Liver (tissue), 9 donors: Measurements from ENCODE around the gene TMEM186. TPM values are rescaled to one million over a fixed set of nuclear protein-coding genes. Genes with fewer than 3 reads are reported as not detected.

Experiments
- DNase-seq: peaks from one replicate; pipeline ENCODE4 v3.0.0-alpha.2; 2017; ENCODE audit warnings: low spot score
- H3K27ac ChIP-seq, 2 donors: one replicate each; pipeline ENCODE4 v1.7.0; 2013; ENCODE audit warnings: inconsistent platforms in 2 of 2, low read length in 2 of 2, control low read depth in 1 of 2, low read depth in 1 of 2, mild to moderate bottlenecking in 1 of 2
- H3K27me3 ChIP-seq, 4 donors: one replicate each; pipeline versions ENCODE4 v1.6.1 to v1.7.0; 2013; ENCODE audit warnings: low read length in 3 of 4, inconsistent platforms in 1 of 4, mild to moderate bottlenecking in 1 of 4, moderate library complexity in 1 of 4; ENCODE audit not compliant: control insufficient read depth in 4 of 4, insufficient read depth in 4 of 4
- H3K36me3 ChIP-seq, 4 donors: one replicate each; pipeline versions ENCODE4 v1.6.1 to v1.7.0; 2013; ENCODE audit warnings: low read length in 3 of 4, mild to moderate bottlenecking in 3 of 4, low read depth in 1 of 4, moderate library complexity in 1 of 4; ENCODE audit not compliant: control insufficient read depth in 4 of 4, insufficient read depth in 3 of 4
- H3K4me1 ChIP-seq, 4 donors: one replicate each; pipeline versions ENCODE4 v1.6.1 to v1.7.0; 2013; ENCODE audit warnings: low read length in 3 of 4, mild to moderate bottlenecking in 3 of 4, moderate library complexity in 1 of 4; ENCODE audit not compliant: control insufficient read depth in 4 of 4, insufficient read depth in 4 of 4
- H3K4me3 ChIP-seq, 3 donors: one replicate each; pipeline versions ENCODE4 v1.6.1 to v1.7.0; 2013; ENCODE audit warnings: low read length in 3 of 3, control low read depth in 1 of 3, low read depth in 1 of 3, mild to moderate bottlenecking in 1 of 3
- H3K9ac ChIP-seq, 2 donors: one replicate each; pipeline ENCODE4 v1.7.0; 2013; ENCODE audit warnings: low read length in 2 of 2, mild to moderate bottlenecking in 2 of 2, moderate library complexity in 2 of 2, control low read depth in 1 of 2, low read depth in 1 of 2
- H3K9me3 ChIP-seq, 4 donors: one replicate each; pipeline versions ENCODE4 v1.6.1 to v1.7.0; 2013; ENCODE audit warnings: low read length in 3 of 4; ENCODE audit not compliant: control insufficient read depth in 4 of 4
- EGR1 ChIP-seq, 2 donors: IDR thresholded peaks; 2 replicates each; pipeline ENCODE4 v1.6.1; 2016 to 2018; ENCODE audit warnings: antibody characterized with exemption in 2 of 2, low read depth in 2 of 2
- FOXA1 ChIP-seq: IDR thresholded peaks from 2 replicates; pipeline ENCODE4 v1.6.1; 2016; ENCODE audit warnings: antibody characterized with exemption
- FOXA2 ChIP-seq: IDR thresholded peaks from 2 replicates; pipeline ENCODE4 v1.6.1; 2016; ENCODE audit warnings: antibody characterized with exemption
- GABPA ChIP-seq, 2 donors: IDR thresholded peaks in 1 of 2; conservative IDR thresholded peaks in 1 of 2; 2 replicates each; pipeline ENCODE4 v1.6.1; 2016; ENCODE audit warnings: antibody characterized with exemption in 2 of 2, mild to moderate bottlenecking in 1 of 2, moderate library complexity in 1 of 2
- HNF4A ChIP-seq, 2 donors: conservative IDR thresholded peaks; 2 replicates each; pipeline ENCODE4 v1.6.1; 2016; ENCODE audit warnings: antibody characterized with exemption in 2 of 2, mild to moderate bottlenecking in 2 of 2
- HNF4G ChIP-seq: IDR thresholded peaks from 2 replicates; pipeline ENCODE4 v1.6.1; 2016; ENCODE audit warnings: antibody characterized with exemption
- NR2F2 ChIP-seq: IDR thresholded peaks from 2 replicates; pipeline ENCODE4 v1.6.1; 2016; ENCODE audit warnings: antibody characterized with exemption
- RAD21 ChIP-seq, 2 donors: IDR thresholded peaks; 2 replicates each; pipeline ENCODE4 v1.6.1; 2016; ENCODE audit warnings: antibody characterized with exemption in 2 of 2, mild to moderate bottlenecking in 2 of 2
- REST ChIP-seq: IDR thresholded peaks from 2 replicates; pipeline ENCODE4 v1.6.1; 2016; ENCODE audit warnings: antibody characterized with exemption, mild to moderate bottlenecking
- RXRA ChIP-seq, 2 donors: IDR thresholded peaks; 2 replicates each; pipeline ENCODE4 v1.6.1; 2017 to 2018; ENCODE audit warnings: antibody characterized with exemption in 2 of 2, mild to moderate bottlenecking in 1 of 2
- SP1 ChIP-seq: IDR thresholded peaks from 2 replicates; pipeline ENCODE4 v1.6.1; 2018; ENCODE audit warnings: antibody characterized with exemption, mild to moderate bottlenecking
- TAF1 ChIP-seq: conservative IDR thresholded peaks from 2 replicates; pipeline ENCODE4 v1.6.1; 2016; ENCODE audit warnings: antibody characterized with exemption, mild to moderate bottlenecking
- YY1 ChIP-seq: IDR thresholded peaks from 2 replicates; pipeline ENCODE4 v1.6.1; 2016; ENCODE audit warnings: antibody characterized with exemption, mild to moderate bottlenecking
- WGBS: extraction: QIAGEN DNeasy Blood & Tissue Kit; methylation state at CpG from one replicate; pipeline ENCODE4 v1.1.7; 2013; 5-methylcytosine and 5-hydroxymethylcytosine counted together
- polyA plus RNA-seq, 2 donors: library from polyadenylated mRNA; stranded (reverse) in 1 of 2; unstranded in 1 of 2; fragments of 200-250 nt in 1 of 2; fragments of >200 nt in 1 of 2; fragmentation: Nextera tagmentation in 1 of 2; extraction: Ambion mirVana in 1 of 2; gene quantifications; one replicate each; pipeline versions ENCODE4 v1.2.1 to v1.2.3, GENCODE V29; 2013 to 2015
- total RNA-seq, 2 donors: library from RNA; depleted of rRNA; stranded (reverse); fragments of >200 nt; gene quantifications; one replicate each; pipeline ENCODE4 v1.2.3, GENCODE V29; 2014
- TF ChIP-seq, protein P1 (sequence below): IDR thresholded peaks from 2 replicates; pipeline ENCODE4 v1.6.1; 2016; ENCODE audit warnings: antibody characterized with exemption
- TF ChIP-seq, protein P2 (sequence below): IDR thresholded peaks from 2 replicates; pipeline ENCODE4 v1.6.1; 2016; ENCODE audit warnings: antibody characterized with exemption
- TF ChIP-seq, protein P3 (sequence below): IDR thresholded peaks from 2 replicates; pipeline ENCODE4 v1.6.1; 2016; ENCODE audit warnings: antibody characterized with exemption
- TF ChIP-seq, protein P4 (sequence below): fragments of 150-350 bp; IDR thresholded peaks from 2 replicates; pipeline ENCODE4 v1.5.1; 2017; ENCODE audit warnings: improper control_type of control experiment, low read depth, low read length; ENCODE audit not compliant: missing input control
- donor health status: healthy.
- donor health status: healthy.
- donor health status: healthy.
- donor health status: healthy.
- donor health status: healthy.

TMEM186 gene
- total and polyA plus RNA-seq, 4 donors, result 3.3 to 11.0 (median 7.1) TPM

DNA sequence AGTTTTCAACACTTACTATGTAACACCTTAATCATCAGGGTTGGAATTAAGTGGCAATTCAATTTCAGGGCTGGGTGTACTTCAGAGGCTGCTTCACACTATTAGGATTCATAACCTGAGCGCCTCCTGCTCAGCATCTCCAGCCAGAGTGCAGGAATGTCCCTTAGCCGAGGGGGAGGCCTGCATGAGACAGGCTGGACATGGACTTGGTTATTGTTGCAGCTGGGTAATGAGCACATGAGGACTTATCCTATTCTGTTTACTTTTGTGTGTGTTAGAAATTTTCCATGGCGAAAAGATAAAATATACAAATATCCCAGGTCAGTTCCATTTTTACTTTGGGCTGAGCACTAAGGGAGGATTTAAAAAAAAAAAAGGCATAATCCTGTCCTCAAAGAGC is 10.6 kb upstream of the TMEM186 start:
- no peaks in the 10 kb centered on the region for H3K9me3 ChIP-seq
- peak overlapping the region; percentile 63 to 64 for H3K27ac ChIP-seq
- peaks cover 0 to 18% (median 16%) of the 10 kb centered on the region in 4 donors for H3K4me1 ChIP-seq
- no peak for DNase-seq
- H3K9ac ChIP-seq, result no peak overlapping the region
- TF ChIP-seq HNF4A (conservative IDR thresholded peaks at IDR 0.05) (no peak), YY1 (peak; percentile 4)
- H3K36me3 ChIP-seq, result peaks cover 25 to 85% (median 60%) of the 10 kb centered on the region in 4 donors
- no peak overlapping the region for H3K4me3 ChIP-seq
- no peaks in the 10 kb centered on the region for H3K27me3 ChIP-seq
- 69% methylated on average over 3 of the region's 3 CpGs for WGBS

GRCh38 chr16:8807189-8807588 is 9.8 kb upstream of the TMEM186 start:
- Histone ChIP-seq H3K36me3 (peaks cover 24 to 80% (median 56%) of the 10 kb centered on the region in 4 donors), H3K4me1 (peaks cover 0 to 18% (median 16%) of the 10 kb centered on the region in 4 donors), H3K4me3 (no peak overlapping the region), H3K27me3 (no peaks in the 10 kb centered on the region), H3K9ac (no peak overlapping the region), H3K9me3 (no peaks in the 10 kb centered on the region), H3K27ac (no peak overlapping the region)
- no peak for DNase-seq
- 99% methylated on average over 5 of the region's 5 CpGs for whole genome bisulfite sequencing
- TF ChIP-seq, protein P1, sequence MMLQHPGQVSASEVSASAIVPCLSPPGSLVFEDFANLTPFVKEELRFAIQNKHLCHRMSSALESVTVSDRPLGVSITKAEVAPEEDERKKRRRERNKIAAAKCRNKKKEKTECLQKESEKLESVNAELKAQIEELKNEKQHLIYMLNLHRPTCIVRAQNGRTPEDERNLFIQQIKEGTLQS, result no peak

- WGBS, result 92% methylated on average over 13 of the region's 13 CpGs
- Histone ChIP-seq H3K4me1 (peaks cover 0 to 24% (median 16%) of the 10 kb centered on the region in 4 donors), H3K36me3 (peaks cover 20 to 72% (median 54%) of the 10 kb centered on the region in 4 donors), H3K9ac (no peak overlapping the region), H3K4me3 (no peak overlapping the region), H3K27ac (no peak overlapping the region), H3K27me3 (no peaks in the 10 kb centered on the region), H3K9me3 (no peaks in the 10 kb centered on the region)
- no peak for DNase-seq
- TF ChIP-seq HNF4A (conservative IDR thresholded peaks at IDR 0.05) (no peak), HNF4G (no peak), YY1 (no peak), FOXA1 (no peak), REST (no peak), EGR1 (IDR thresholded peaks at IDR 0.05; ENCODE audit: low read depth in 2 of 2) (no peak), SP1 (no peak), RXRA (IDR thresholded peaks at IDR 0.05) (no peak), RAD21 (IDR thresholded peaks at IDR 0.05) (no peak), NR2F2 (no peak), GABPA (IDR thresholded peaks at IDR 0.05 in 1 of 2, conservative IDR thresholded peaks at IDR 0.05 in 1 of 2) (no peak), TAF1 (no peak), FOXA2 (no peak)
- TF ChIP-seq, protein P1, result no peak
- TF ChIP-seq, protein P2, sequence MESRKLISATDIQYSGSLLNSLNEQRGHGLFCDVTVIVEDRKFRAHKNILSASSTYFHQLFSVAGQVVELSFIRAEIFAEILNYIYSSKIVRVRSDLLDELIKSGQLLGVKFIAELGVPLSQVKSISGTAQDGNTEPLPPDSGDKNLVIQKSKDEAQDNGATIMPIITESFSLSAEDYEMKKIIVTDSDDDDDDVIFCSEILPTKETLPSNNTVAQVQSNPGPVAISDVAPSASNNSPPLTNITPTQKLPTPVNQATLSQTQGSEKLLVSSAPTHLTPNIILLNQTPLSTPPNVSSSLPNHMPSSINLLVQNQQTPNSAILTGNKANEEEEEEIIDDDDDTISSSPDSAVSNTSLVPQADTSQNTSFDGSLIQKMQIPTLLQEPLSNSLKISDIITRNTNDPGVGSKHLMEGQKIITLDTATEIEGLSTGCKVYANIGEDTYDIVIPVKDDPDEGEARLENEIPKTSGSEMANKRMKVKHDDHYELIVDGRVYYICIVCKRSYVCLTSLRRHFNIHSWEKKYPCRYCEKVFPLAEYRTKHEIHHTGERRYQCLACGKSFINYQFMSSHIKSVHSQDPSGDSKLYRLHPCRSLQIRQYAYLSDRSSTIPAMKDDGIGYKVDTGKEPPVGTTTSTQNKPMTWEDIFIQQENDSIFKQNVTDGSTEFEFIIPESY, result no peak
- TF ChIP-seq, protein P3, sequence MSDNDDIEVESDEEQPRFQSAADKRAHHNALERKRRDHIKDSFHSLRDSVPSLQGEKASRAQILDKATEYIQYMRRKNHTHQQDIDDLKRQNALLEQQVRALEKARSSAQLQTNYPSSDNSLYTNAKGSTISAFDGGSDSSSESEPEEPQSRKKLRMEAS, result no peak
- TF ChIP-seq, protein P4, sequence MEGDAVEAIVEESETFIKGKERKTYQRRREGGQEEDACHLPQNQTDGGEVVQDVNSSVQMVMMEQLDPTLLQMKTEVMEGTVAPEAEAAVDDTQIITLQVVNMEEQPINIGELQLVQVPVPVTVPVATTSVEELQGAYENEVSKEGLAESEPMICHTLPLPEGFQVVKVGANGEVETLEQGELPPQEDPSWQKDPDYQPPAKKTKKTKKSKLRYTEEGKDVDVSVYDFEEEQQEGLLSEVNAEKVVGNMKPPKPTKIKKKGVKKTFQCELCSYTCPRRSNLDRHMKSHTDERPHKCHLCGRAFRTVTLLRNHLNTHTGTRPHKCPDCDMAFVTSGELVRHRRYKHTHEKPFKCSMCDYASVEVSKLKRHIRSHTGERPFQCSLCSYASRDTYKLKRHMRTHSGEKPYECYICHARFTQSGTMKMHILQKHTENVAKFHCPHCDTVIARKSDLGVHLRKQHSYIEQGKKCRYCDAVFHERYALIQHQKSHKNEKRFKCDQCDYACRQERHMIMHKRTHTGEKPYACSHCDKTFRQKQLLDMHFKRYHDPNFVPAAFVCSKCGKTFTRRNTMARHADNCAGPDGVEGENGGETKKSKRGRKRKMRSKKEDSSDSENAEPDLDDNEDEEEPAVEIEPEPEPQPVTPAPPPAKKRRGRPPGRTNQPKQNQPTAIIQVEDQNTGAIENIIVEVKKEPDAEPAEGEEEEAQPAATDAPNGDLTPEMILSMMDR, result no peak
Observed at GRCh38 chr16:8806272-8806983, 9.0 kb upstream of the TMEM186 start.
